Keratinocyte (primary cell): ENCODE results near the gene SFXN2.

Experiments
- CTCF ChIP-seq, 3 experiments: IDR thresholded peaks in 1 of 3; conservative IDR thresholded peaks in 1 of 3; optimal IDR thresholded peaks in 1 of 3; 2 replicates in 2 of 3; 3 replicates in 1 of 3; pipeline versions ENCODE3 to v1.5.1; 2011; ENCODE audit warnings: low read length in 3 of 3, mild to moderate bottlenecking in 3 of 3, moderate library complexity in 2 of 3, control low read depth in 1 of 3, inconsistent platforms in 1 of 3; ENCODE audit not compliant: insufficient read depth in 2 of 3; ENCODE audit errors: extremely low read depth in 1 of 3
- EZH2 ChIP-seq: IDR thresholded peaks from one replicate; pipeline ENCODE4 v1.6.1; 2012; ENCODE audit warnings: inconsistent platforms, mild to moderate bottlenecking, low read length, moderate library complexity

GRCh38 chr10:102704915-102705314, 9.5 kb upstream of the SFXN2 start:
- no peak for TF ChIP-seq CTCF (optimal IDR thresholded peaks at IDR 0.05 in 1 of 3, IDR thresholded peaks at IDR 0.05 in 1 of 3, conservative IDR thresholded peaks at IDR 0.05 in 1 of 3; ENCODE audit: extremely low read depth in 1 of 3, insufficient read depth in 2 of 3, low read length in 3 of 3)
- TF ChIP-seq EZH2, result no peak
